Measurements from ENCODE around the gene MADD. TPM values are rescaled to one million over a fixed set of nuclear protein-coding genes. Genes with fewer than 3 reads are reported as not detected.

Gene MADD
- total RNA-seq, 4 donors from 2014 or later, result 29.0 to 49.7 (median 38.1) TPM

DNA sequence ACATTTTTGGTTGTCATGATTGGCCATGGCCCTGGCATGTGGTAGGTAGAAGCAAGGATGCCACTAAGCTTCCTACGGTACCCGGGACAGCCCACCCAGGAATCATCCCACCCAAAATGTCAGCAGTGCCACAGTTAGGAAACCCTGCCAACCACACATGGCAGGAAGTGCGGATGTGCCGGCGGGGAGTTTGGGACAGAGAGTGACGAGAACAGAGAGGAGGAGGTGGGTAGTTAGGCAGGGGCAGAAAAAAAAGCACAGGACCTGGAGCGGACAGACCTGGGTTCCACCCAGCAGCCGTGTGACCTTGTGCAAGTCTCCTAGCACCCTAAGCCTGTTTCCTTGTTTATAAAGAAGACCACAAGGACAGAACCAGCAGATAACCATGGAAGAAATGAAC, 105.1 kb downstream of the MADD start:
- no peaks in the 10 kb centered on the region for H3K27me3 ChIP-seq
- no peak for DNase-seq

DNA sequence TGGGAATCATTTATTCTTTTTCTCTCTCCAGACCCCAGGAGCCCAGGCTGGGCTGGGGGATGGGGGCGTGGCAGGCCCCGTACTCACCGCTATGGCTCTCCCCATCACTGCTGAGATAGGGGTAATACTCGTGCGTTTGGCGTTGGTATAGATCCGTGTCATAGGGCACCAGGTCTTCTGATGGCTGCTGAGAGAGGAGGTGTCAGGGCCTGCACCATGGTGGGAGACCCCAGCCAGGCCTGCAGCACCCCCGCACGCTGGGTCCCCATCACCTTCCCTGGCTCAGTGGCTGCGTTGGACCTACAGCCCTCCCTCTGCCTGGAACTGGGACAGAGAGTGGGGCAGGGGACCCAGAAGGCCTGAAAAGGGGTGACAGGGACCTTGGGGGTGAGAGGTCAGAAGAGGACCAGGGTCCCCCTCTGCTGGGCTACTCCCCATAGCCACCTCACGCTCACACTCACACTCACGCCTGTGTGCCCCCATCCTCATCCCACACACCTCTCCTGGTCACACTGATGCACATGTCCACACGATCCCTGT, 105.7 kb downstream of the MADD start:
- intact Hi-C loops (cut with DNase I), result no loop called here
- no peak for DNase-seq
- H3K27me3 ChIP-seq, result no peaks in the 10 kb centered on the region
- peaks cover 19 to 28% of the 10 kb centered on the region in 2 donors for H3K4me1 ChIP-seq
- TF ChIP-seq, protein P1, sequence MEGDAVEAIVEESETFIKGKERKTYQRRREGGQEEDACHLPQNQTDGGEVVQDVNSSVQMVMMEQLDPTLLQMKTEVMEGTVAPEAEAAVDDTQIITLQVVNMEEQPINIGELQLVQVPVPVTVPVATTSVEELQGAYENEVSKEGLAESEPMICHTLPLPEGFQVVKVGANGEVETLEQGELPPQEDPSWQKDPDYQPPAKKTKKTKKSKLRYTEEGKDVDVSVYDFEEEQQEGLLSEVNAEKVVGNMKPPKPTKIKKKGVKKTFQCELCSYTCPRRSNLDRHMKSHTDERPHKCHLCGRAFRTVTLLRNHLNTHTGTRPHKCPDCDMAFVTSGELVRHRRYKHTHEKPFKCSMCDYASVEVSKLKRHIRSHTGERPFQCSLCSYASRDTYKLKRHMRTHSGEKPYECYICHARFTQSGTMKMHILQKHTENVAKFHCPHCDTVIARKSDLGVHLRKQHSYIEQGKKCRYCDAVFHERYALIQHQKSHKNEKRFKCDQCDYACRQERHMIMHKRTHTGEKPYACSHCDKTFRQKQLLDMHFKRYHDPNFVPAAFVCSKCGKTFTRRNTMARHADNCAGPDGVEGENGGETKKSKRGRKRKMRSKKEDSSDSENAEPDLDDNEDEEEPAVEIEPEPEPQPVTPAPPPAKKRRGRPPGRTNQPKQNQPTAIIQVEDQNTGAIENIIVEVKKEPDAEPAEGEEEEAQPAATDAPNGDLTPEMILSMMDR (IDR thresholded peaks at IDR 0.05), result no peak
- TF ChIP-seq POLR2A (IDR thresholded peaks at IDR 0.05), result no peak
- no peaks in the 10 kb centered on the region for H3K36me3 ChIP-seq
- H3K9me3 ChIP-seq, result no peaks in the 10 kb centered on the region
- no peak overlapping the region for H3K4me3 ChIP-seq (replicated peaks in 1 of 3)
- H3K27ac ChIP-seq, result peak overlapping the region; percentile 46 to 75 (median 67)
- WGBS, 2 donors, result 78 to 92% methylated on average over 8 to 12 of the region's 13 CpGs

More for the DNA sequence above, 105.1 kb downstream of the MADD start:
- H3K9me3 ChIP-seq, result no peaks in the 10 kb centered on the region
- TF ChIP-seq POLR2A (IDR thresholded peaks at IDR 0.05), result no peak
- TF ChIP-seq, protein P1 (IDR thresholded peaks at IDR 0.05), result no peak
- H3K4me3 ChIP-seq (replicated peaks in 1 of 3), result no peak overlapping the region
- no peak overlapping the region for H3K27ac ChIP-seq
- peaks cover 19 to 28% of the 10 kb centered on the region in 2 donors for H3K4me1 ChIP-seq
- 86 to 90% methylated on average over 8 of the region's 8 CpGs for WGBS, 2 donors
- H3K36me3 ChIP-seq, result no peaks in the 10 kb centered on the region
- intact Hi-C loops (cut with DNase I), result no loop called here

DNA sequence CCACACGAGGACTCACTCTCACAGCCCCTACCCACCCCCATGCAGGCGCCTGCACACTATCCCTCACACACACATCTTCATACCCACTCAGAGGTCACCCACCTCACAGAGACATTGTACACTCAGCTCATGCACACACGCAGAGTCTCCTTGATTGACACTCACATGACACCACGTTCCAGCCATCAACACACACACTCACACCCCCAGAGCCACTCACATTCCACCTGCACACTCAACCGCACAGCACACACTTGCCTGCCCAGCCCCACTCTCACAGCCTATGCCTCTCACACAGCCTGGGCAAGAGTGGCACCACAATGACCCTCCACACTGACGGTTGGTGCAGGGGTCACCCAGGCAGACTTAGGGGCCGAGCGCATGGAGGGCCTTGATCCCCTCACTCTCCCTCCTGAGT, 106.2 kb downstream of the MADD start:
- Histone ChIP-seq H3K4me3 (replicated peaks in 1 of 3) (no peak overlapping the region), H3K9me3 (no peaks in the 10 kb centered on the region), H3K27me3 (no peaks in the 10 kb centered on the region), H3K4me1 (peaks cover 19 to 28% of the 10 kb centered on the region in 2 donors), H3K36me3 (no peaks in the 10 kb centered on the region), H3K27ac (peak overlapping the region; percentile 67 to 81 (median 75))
- intact Hi-C loops (cut with DNase I), result no loop called here
- TF ChIP-seq, protein P1 (IDR thresholded peaks at IDR 0.05), result no peak
- TF ChIP-seq POLR2A (IDR thresholded peaks at IDR 0.05), result no peak
- WGBS, 2 donors, result 38 to 40% methylated on average over 8 of the region's 8 CpGs
- DNase-seq, result peak; percentile 89

DNA sequence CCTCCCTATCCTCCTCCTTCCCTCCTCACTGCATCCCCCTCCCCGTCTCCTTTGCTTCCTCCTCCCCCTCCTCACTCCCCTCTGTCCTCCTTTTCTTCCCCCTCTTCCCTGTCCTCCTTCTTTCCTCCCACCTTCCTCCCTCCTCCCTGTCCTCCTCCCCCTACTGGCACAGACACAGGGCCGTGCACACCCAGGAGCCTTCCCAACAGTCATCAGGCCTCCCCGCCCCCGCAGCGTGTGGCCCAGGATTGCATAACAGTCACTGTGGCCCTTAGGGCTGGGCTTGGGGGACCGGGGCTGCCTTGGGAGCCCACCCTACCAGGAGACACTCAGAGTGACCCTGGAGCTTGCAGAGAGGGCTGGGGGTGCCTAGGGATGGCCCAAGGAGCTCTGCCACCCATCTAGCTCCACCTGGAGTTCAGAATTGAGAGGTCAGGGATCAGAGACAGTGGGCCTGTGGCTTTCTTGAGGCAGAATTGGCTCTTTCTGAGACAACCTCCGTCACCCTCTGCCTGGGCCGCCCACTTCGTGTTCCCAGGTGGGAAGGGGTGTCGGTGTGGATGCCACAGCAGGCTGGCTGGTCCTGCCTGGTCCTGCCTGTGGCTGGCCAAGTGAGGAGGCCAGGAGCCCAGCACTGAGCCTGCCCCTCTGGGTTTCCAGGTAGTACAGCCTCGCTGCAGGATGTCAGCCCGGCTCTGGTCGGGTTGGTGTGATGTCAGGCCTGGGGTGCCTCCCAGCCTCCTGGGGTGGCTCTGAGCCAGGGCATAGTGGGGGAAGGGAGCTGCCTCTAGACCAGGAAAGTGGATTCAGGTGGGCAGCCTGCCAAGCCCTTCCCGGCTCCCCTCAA, 106.8 kb downstream of the MADD start:
- peak overlapping the region; percentile 60 to 81 (median 75) for H3K27ac ChIP-seq
- H3K4me3 ChIP-seq (replicated peaks in 1 of 3), result peak overlapping the region in 1 of 3 donors; percentile 6
- no peaks in the 10 kb centered on the region for H3K27me3 ChIP-seq
- no peak for TF ChIP-seq POLR2A (IDR thresholded peaks at IDR 0.05)
- TF ChIP-seq, protein P1 (IDR thresholded peaks at IDR 0.05), result no peak
- H3K36me3 ChIP-seq, result no peaks in the 10 kb centered on the region
- intact Hi-C loops (cut with DNase I), result no loop called here
- whole genome bisulfite sequencing, 2 donors, result 56 to 63% methylated on average over 7 to 10 of the region's 14 CpGs
- peak; percentile 75 to 78 for DNase-seq
- H3K4me1 ChIP-seq, result peaks cover 19 to 28% of the 10 kb centered on the region in 2 donors
- H3K9me3 ChIP-seq, result no peaks in the 10 kb centered on the region

DNA sequence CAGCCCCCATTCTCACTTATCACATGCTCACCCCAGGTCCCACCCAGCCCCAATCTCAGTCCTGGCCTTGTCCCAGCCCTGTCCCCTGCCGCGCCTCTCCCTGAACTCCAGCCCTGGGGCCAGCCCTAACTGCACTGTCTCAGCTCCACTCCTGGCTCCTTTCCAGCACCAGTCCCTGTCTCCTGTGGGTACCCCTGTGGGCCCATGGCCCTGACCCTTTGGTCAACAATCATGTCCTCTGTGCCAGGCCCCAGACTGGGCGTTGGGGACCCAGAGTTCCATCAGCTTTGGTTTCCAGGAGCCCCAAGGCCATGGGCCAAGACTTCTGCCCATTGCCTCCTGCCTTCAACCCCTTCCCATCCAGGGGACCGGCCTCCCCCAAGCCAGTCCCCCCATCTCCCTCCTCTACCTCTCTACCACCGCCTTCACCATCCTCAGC, 107.7 kb downstream of the MADD start:
- no peaks in the 10 kb centered on the region for H3K36me3 ChIP-seq
- peak overlapping the region in 2 of 3 donors; percentile 20 to 60 for H3K27ac ChIP-seq
- H3K4me1 ChIP-seq, result peaks cover 19 to 28% of the 10 kb centered on the region in 2 donors
- intact Hi-C loops (cut with DNase I), result no loop called here
- TF ChIP-seq, protein P1 (IDR thresholded peaks at IDR 0.05), result no peak
- TF ChIP-seq POLR2A (IDR thresholded peaks at IDR 0.05), result no peak
- DNase-seq, result no peak
- H3K9me3 ChIP-seq, result no peaks in the 10 kb centered on the region
- WGBS, 2 donors, result 92 to 95% methylated on average over 5 of the region's 5 CpGs
- H3K4me3 ChIP-seq (replicated peaks in 1 of 3), result no peak overlapping the region
- H3K27me3 ChIP-seq, result no peaks in the 10 kb centered on the region

Data from thyroid gland (tissue), 4 donors.